ENCODE results near the gene ZDHHC7. TPM values are rescaled to one million over a fixed set of nuclear protein-coding genes. Genes with fewer than 3 reads are reported as not detected.

ZDHHC7 gene
- total RNA-seq, 2 experiments from 2014 or later: 22.5 to 24.3 TPM

- TF ChIP-seq CTCF (conservative IDR thresholded peaks at IDR 0.05; ENCODE audit: low read length) (no peak), EZH2phosphoT487 (IDR thresholded peaks at IDR 0.05; ENCODE audit: borderline replicate concordance, low read depth, low read length) (no peak)
- POLR2A ChIA-PET: interaction anchor here (0.7 kb wide), 1 partner anchor 997 kb away, joined by 3 read pairs; no protein-coding TSS in a partner anchor
Observed at GRCh38 chr16:84996365-84996764, 15.0 kb downstream of the ZDHHC7 start.

GRCh38 chr16:84995663-84996062, 15.7 kb downstream of the ZDHHC7 start:
- H3K79me2 ChIP-seq (ENCODE audit: insufficient read depth, low read depth, low read length): peaks cover 5% of the 10 kb centered on the region; the same call in 1 of the 2 replicates
- intact Hi-C loops (cut with micrococcal nuclease; ENCODE audit: unreplicated experiment): no loop called here
- peaks cover 53% of the 10 kb centered on the region for H3K36me3 ChIP-seq (ENCODE audit: insufficient read depth, low read length)
- BruUV-seq (replicated peaks): no TSS peak
- no peak overlapping the region for H2AFZ ChIP-seq (ENCODE audit: low read length)
- no peak overlapping the region for H3K4me3 ChIP-seq (ENCODE audit: low read depth, low read length, poor library complexity, severe bottlenecking)
- H3K9me3 ChIP-seq (ENCODE audit: low read length): no peaks in the 10 kb centered on the region
- H4K20me1 ChIP-seq (ENCODE audit: insufficient read depth, low read length): no peaks in the 10 kb centered on the region
- H3K9me2 ChIP-seq (ENCODE audit: insufficient read depth, low read length): no peaks in the 10 kb centered on the region
- TF ChIP-seq CTCF (conservative IDR thresholded peaks at IDR 0.05; ENCODE audit: low read length) (no peak), EZH2phosphoT487 (IDR thresholded peaks at IDR 0.05; ENCODE audit: borderline replicate concordance, low read depth, low read length) (no peak)
- no peak overlapping the region for H3K27ac ChIP-seq (ENCODE audit: low read depth, low read length, poor library complexity, severe bottlenecking)
- CTCF ChIA-PET (ENCODE audit: unreplicated experiment): no interaction called here
- POLR2A ChIA-PET: interaction anchor here (0.7 kb wide), 1 partner anchor 997 kb away, joined by 3 read pairs; no protein-coding TSS in a partner anchor
- no peak overlapping the region for H3K4me2 ChIP-seq (ENCODE audit: low read length)
- no peaks in the 10 kb centered on the region for H3K4me1 ChIP-seq (ENCODE audit: insufficient read depth, low read length, poor library complexity, severe bottlenecking)
- no peak for DNase-seq (ENCODE audit: low spot score)

More at GRCh38 chr16:84996365-84996764, 15.0 kb downstream of the ZDHHC7 start:
- H3K36me3 ChIP-seq (ENCODE audit: insufficient read depth, low read length): peaks cover 53% of the 10 kb centered on the region
- H3K4me2 ChIP-seq (ENCODE audit: low read length): no peak overlapping the region
- peaks cover 5% of the 10 kb centered on the region; the same call in 1 of the 2 replicates for H3K79me2 ChIP-seq (ENCODE audit: insufficient read depth, low read depth, low read length)
- H2AFZ ChIP-seq (ENCODE audit: low read length): no peak overlapping the region
- intact Hi-C loops (cut with micrococcal nuclease; ENCODE audit: unreplicated experiment): no loop called here
- CTCF ChIA-PET (ENCODE audit: unreplicated experiment): no interaction called here
- H3K27ac ChIP-seq (ENCODE audit: low read depth, low read length, poor library complexity, severe bottlenecking): no peak overlapping the region
- H3K4me1 ChIP-seq (ENCODE audit: insufficient read depth, low read length, poor library complexity, severe bottlenecking): no peaks in the 10 kb centered on the region
- DNase-seq (ENCODE audit: low spot score): no peak
- H3K9me2 ChIP-seq (ENCODE audit: insufficient read depth, low read length): no peaks in the 10 kb centered on the region
- H3K4me3 ChIP-seq (ENCODE audit: low read depth, low read length, poor library complexity, severe bottlenecking): no peak overlapping the region
- BruUV-seq (replicated peaks): no TSS peak
- no peaks in the 10 kb centered on the region for H3K9me3 ChIP-seq (ENCODE audit: low read length)
- no peaks in the 10 kb centered on the region for H4K20me1 ChIP-seq (ENCODE audit: insufficient read depth, low read length)

GRCh38 chr16:84993926-84994325, 17.4 kb downstream of the ZDHHC7 start:
- no peaks in the 10 kb centered on the region for H4K20me1 ChIP-seq (ENCODE audit: insufficient read depth, low read length)
- H3K27ac ChIP-seq (ENCODE audit: low read depth, low read length, poor library complexity, severe bottlenecking): no peak overlapping the region
- no peak for TF ChIP-seq EZH2phosphoT487 (IDR thresholded peaks at IDR 0.05; ENCODE audit: borderline replicate concordance, low read depth, low read length)
- H3K4me2 ChIP-seq (ENCODE audit: low read length): no peak overlapping the region
- no TSS peak for BruUV-seq (replicated peaks)
- CTCF ChIA-PET (ENCODE audit: unreplicated experiment): no interaction called here
- peaks cover 5% of the 10 kb centered on the region; the same call in 1 of the 2 replicates for H3K79me2 ChIP-seq (ENCODE audit: insufficient read depth, low read depth, low read length)
- DNase-seq (ENCODE audit: low spot score): no peak
- H3K4me1 ChIP-seq (ENCODE audit: insufficient read depth, low read length, poor library complexity, severe bottlenecking): no peaks in the 10 kb centered on the region
- no peaks in the 10 kb centered on the region for H3K9me3 ChIP-seq (ENCODE audit: low read length)
- no peaks in the 10 kb centered on the region for H3K9me2 ChIP-seq (ENCODE audit: insufficient read depth, low read length)
- intact Hi-C loops (cut with micrococcal nuclease; ENCODE audit: unreplicated experiment): no loop called here
- POLR2A ChIA-PET: no interaction called here
- H2AFZ ChIP-seq (ENCODE audit: low read length): no peak overlapping the region
- no peak overlapping the region for H3K4me3 ChIP-seq (ENCODE audit: low read depth, low read length, poor library complexity, severe bottlenecking)
- H3K36me3 ChIP-seq (ENCODE audit: insufficient read depth, low read length): peaks cover 52% of the 10 kb centered on the region
